NCI-H2196 (cell line): ENCODE measurements around the gene CD79B.
"Not testable (repeated sequence)": the region's sequence is repeated elsewhere in the genome, so short reads cannot be mapped to it uniquely, and the experiment has no call there.

Experiments used
- DNase-seq: peaks from one replicate; lab custom pipeline; 2025; ENCODE audit not compliant: unreplicated experiment; lab: John Stamatoyannopoulos, UW

The CD79B gene

GRCh38 chr17:63915753-63916152, 16.4 kb downstream of the CD79B start:
- not testable (repeated sequence) for DNase-seq

- DNase-seq, result no peak
These were observed 17.7 kb downstream of the CD79B start for GRCh38 chr17:63914471-63914870.

- peak; percentile 34 for DNase-seq
These were observed 20.5 kb downstream of the CD79B start for GRCh38 chr17:63911657-63912100.

GRCh38 chr17:63911041-63911635, 21.0 kb downstream of the CD79B start, which contains the start of gene CSHL1:
CSHL1 (minus strand) TSS chr17:63911258; CDS start chr17:63911196, 62 bp downstream.
- DNase-seq, result no peak

GRCh38 chr17:63910096-63910495, 22.0 kb downstream of the CD79B start:
- no peak for DNase-seq

- DNase-seq, result not testable (repeated sequence)
These were observed 22.5 kb downstream of the CD79B start for GRCh38 chr17:63909586-63909985.

GRCh38 chr17:63907161-63907778, 24.9 kb downstream of the CD79B start:
- DNase-seq, result not testable (repeated sequence)

- not testable (repeated sequence) for DNase-seq
These were observed 27.3 kb downstream of the CD79B start for GRCh38 chr17:63904796-63905195.

GRCh38 chr17:63903787-63904201, 28.3 kb downstream of the CD79B start:
- DNase-seq, result not testable (repeated sequence)

- not testable (repeated sequence) for DNase-seq
These were observed 30.2 kb downstream of the CD79B start for GRCh38 chr17:63901971-63902370.

GRCh38 chr17:63898899-63899798, 33.0 kb downstream of the CD79B start:
- not testable (repeated sequence) for DNase-seq

- not testable (repeated sequence) for DNase-seq
These were observed 35.4 kb downstream of the CD79B start, which contains the start of gene CSH1 for GRCh38 chr17:63896524-63897354. CSH1 (minus strand) TSS chr17:63896574; CDS start chr17:63896511, 63 bp downstream.

GRCh38 chr17:63894821-63895220, 37.3 kb downstream of the CD79B start:
- not testable (repeated sequence) for DNase-seq

- DNase-seq, result not testable (repeated sequence)
These were observed 38.1 kb downstream of the CD79B start for GRCh38 chr17:63894021-63894420.

- DNase-seq, result not testable (repeated sequence)
These were observed 39.7 kb downstream of the CD79B start for GRCh38 chr17:63892316-63893037.

GRCh38 chr17:63889026-63889848, 42.9 kb downstream of the CD79B start:
- DNase-seq, result peak; percentile 44

- not testable (repeated sequence) for DNase-seq
These were observed 47.0 kb downstream of the CD79B start for GRCh38 chr17:63885119-63885518.

GRCh38 chr17:63882626-63883126, 49.5 kb downstream of the CD79B start:
- DNase-seq, result not testable (repeated sequence)
